ENCODE measurements around the gene PTP4A2. TPM values are rescaled to one million over a fixed set of nuclear protein-coding genes. Genes with fewer than 3 reads are reported as not detected.

PTP4A2 gene
- total and polyA plus RNA-seq, 2 of the 13 experiments (the other 11 are each of a cell fraction or from before 2014, with no cell fraction given): 173 to 225 TPM

DNA sequence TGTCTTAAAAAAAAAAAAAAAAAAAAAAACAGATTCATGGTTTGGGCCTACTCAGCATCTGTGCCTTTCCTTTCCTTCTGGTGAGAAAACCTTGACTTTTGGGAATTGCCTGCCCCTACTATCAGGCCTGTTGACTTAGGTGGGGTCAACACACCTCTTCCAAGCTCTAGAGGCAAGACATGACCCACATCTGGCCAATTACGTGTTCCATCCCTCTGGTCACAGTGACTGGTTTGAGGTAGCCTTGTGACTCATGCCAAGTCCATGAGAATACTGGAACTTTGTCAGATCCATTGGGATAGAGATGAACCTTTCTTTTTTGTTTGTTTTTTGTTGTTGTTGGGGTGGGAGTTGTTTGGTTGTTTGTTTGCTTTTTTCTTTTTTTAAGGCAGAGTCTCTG is 38.2 kb upstream of the PTP4A2 start:
- ATAC-seq: no peak

DNA sequence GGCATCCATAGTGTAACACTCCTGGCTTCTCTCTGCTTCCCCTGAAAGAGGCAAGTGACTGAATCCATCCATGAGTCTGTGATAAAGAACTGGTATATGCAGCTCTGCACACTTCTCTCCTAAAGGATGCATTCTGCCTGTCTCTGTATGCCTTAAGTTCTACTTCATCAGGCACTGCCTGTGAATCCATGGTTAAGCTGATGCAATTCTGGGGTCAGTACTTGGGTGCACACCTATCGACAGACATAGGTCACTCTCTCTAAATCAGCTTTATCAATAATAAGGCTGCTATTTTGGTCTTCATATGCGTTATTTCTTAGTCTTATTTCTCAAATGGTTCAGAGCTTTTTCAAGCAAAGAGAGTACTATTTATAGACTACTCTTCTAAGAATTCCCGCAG is 32.7 kb upstream of the PTP4A2 start:
- H2AFZ ChIP-seq (ENCODE audit: low read length): no peak overlapping the region
- no peaks in the 10 kb centered on the region for H3K79me2 ChIP-seq (ENCODE audit: insufficient read depth, low read length)
- no TSS peak for BruUV-seq (replicated peaks)
- ChIA-PET CTCF (ENCODE audit: low intra/inter-chr PET ratio, low total read pairs) (no interaction called here), POLR2A (no interaction called here)
- in situ Hi-C loops (cut with HindIII; ENCODE audit: extremely low pct_ligation_motif_present, low pct_unique_long_range_greater_than_20kb): no loop called here
- WGBS (ENCODE audit: low lambda C conversion rate): 44% methylated on average over 3 of the region's 3 CpGs
- no peaks in the 10 kb centered on the region for H3K9me3 ChIP-seq (ENCODE audit: low read length)
- no peaks in the 10 kb centered on the region for H4K20me1 ChIP-seq (ENCODE audit: insufficient read depth, low read length)
- no peak overlapping the region for H3K4me3 ChIP-seq (replicated peaks in 1 of 3; ENCODE audit: insufficient read depth in 1 of 3, low read depth in 2 of 3, low read length in 3 of 3)
- H3K27me3 ChIP-seq (ENCODE audit: control insufficient read depth in 1 of 2, insufficient read depth in 2 of 2, low read length in 2 of 2): peaks cover 0 to 4% of the 10 kb centered on the region in 2 experiments; a peak in 2 of 5 replicates
- no peak overlapping the region for H3K4me2 ChIP-seq (ENCODE audit: low read depth, low read length)
- intact Hi-C loops (cut with micrococcal nuclease; ENCODE audit: unreplicated experiment): no loop called here
- no peaks in the 10 kb centered on the region for H3K36me3 ChIP-seq (replicated peaks in 1 of 2; ENCODE audit: control insufficient read depth in 1 of 2, insufficient read depth in 2 of 2, low read length in 2 of 2)
- no peak overlapping the region for H3K9ac ChIP-seq (ENCODE audit: insufficient read depth, low read depth, low read length)
- FAIRE-seq: no peak
- no peak overlapping the region for H3K27ac ChIP-seq (ENCODE audit: extremely low read length, insufficient read depth, low read length)
- no peak for DNase-seq (ENCODE audit: low spot score)
- H3K4me1 ChIP-seq (ENCODE audit: insufficient read depth, low read length): no peaks in the 10 kb centered on the region
- ATAC-seq: no peak
- TF ChIP-seq FOXC1 (CRISPR knock-in tag; IDR thresholded peaks at IDR 0.05; ENCODE audit: borderline replicate concordance) (no peak), ZNF841 (CRISPR knock-in tag; IDR thresholded peaks at IDR 0.05; ENCODE audit: borderline replicate concordance) (no peak), ZFP82 (CRISPR knock-in tag; IDR thresholded peaks at IDR 0.05; ENCODE audit: borderline replicate concordance) (no peak), DPF2 (CRISPR knock-in tag; IDR thresholded peaks at IDR 0.05; ENCODE audit: borderline replicate concordance, low read depth) (no peak), SAFB2 (CRISPR knock-in tag; IDR thresholded peaks at IDR 0.05; ENCODE audit: borderline replicate concordance, low read depth) (no peak), MBNL3 (CRISPR knock-in tag; conservative IDR thresholded peaks at IDR 0.05) (no peak)
- TF ChIP-seq, protein P1, sequence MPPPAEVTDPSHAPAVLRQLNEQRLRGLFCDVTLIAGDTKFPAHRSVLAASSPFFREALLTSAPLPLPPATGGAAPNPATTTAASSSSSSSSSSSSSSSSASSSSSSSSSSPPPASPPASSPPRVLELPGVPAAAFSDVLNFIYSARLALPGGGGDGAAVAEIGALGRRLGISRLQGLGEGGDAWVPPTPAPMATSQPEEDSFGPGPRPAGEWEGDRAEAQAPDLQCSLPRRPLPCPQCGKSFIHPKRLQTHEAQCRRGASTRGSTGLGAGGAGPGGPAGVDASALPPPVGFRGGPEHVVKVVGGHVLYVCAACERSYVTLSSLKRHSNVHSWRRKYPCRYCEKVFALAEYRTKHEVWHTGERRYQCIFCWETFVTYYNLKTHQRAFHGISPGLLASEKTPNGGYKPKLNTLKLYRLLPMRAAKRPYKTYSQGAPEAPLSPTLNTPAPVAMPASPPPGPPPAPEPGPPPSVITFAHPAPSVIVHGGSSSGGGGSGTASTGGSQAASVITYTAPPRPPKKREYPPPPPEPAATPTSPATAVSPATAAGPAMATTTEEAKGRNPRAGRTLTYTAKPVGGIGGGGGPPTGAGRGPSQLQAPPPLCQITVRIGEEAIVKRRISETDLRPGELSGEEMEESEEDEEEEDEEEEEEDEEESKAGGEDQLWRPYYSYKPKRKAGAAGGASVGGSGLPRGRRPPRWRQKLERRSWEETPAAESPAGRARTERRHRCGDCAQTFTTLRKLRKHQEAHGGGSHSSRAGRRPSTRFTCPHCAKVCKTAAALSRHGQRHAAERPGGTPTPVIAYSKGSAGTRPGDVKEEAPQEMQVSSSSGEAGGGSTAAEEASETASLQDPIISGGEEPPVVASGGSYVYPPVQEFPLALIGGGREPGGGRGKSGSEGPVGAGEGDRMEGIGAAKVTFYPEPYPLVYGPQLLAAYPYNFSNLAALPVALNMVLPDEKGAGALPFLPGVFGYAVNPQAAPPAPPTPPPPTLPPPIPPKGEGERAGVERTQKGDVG (CRISPR knock-in tag; IDR thresholded peaks at IDR 0.05; ENCODE audit: borderline replicate concordance): no peak
- TF ChIP-seq, protein P2, sequence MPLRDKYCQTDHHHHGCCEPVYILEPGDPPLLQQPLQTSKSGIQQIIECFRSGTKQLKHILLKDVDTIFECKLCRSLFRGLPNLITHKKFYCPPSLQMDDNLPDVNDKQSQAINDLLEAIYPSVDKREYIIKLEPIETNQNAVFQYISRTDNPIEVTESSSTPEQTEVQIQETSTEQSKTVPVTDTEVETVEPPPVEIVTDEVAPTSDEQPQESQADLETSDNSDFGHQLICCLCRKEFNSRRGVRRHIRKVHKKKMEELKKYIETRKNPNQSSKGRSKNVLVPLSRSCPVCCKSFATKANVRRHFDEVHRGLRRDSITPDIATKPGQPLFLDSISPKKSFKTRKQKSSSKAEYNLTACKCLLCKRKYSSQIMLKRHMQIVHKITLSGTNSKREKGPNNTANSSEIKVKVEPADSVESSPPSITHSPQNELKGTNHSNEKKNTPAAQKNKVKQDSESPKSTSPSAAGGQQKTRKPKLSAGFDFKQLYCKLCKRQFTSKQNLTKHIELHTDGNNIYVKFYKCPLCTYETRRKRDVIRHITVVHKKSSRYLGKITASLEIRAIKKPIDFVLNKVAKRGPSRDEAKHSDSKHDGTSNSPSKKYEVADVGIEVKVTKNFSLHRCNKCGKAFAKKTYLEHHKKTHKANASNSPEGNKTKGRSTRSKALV (CRISPR knock-in tag; IDR thresholded peaks at IDR 0.05): no peak

More for the DNA sequence above, 38.2 kb upstream of the PTP4A2 start:
- no TSS peak for BruUV-seq (replicated peaks)
- WGBS (ENCODE audit: low lambda C conversion rate): 0% methylated on average over 1 of the region's 1 CpG
- Histone ChIP-seq H3K27me3 (ENCODE audit: control insufficient read depth in 1 of 2, insufficient read depth in 2 of 2, low read length in 2 of 2) (peaks cover 0 to 4% of the 10 kb centered on the region in 2 experiments; a peak in 2 of 5 replicates), H3K4me3 (replicated peaks in 1 of 3; ENCODE audit: insufficient read depth in 1 of 3, low read depth in 2 of 3, low read length in 3 of 3) (no peak overlapping the region), H3K36me3 (replicated peaks in 1 of 2; ENCODE audit: control insufficient read depth in 1 of 2, insufficient read depth in 2 of 2, low read length in 2 of 2) (no peaks in the 10 kb centered on the region), H4K20me1 (ENCODE audit: insufficient read depth, low read length) (no peaks in the 10 kb centered on the region), H3K9ac (ENCODE audit: insufficient read depth, low read depth, low read length) (no peak overlapping the region), H3K79me2 (ENCODE audit: insufficient read depth, low read length) (no peaks in the 10 kb centered on the region), H3K4me1 (ENCODE audit: insufficient read depth, low read length) (peaks cover 7% of the 10 kb centered on the region; the same call in 1 of the 2 replicates), H3K4me2 (ENCODE audit: low read depth, low read length) (no peak overlapping the region), H3K9me3 (ENCODE audit: low read length) (no peaks in the 10 kb centered on the region), H2AFZ (ENCODE audit: low read length) (no peak overlapping the region), H3K27ac (ENCODE audit: extremely low read length, insufficient read depth, low read length) (no peak overlapping the region)
- intact Hi-C loops (cut with micrococcal nuclease; ENCODE audit: unreplicated experiment): no loop called here
- no peak for DNase-seq (ENCODE audit: low spot score)
- TF ChIP-seq MTA3 (CRISPR knock-in tag; IDR thresholded peaks at IDR 0.05) (no peak), ZNF563 (CRISPR knock-in tag; IDR thresholded peaks at IDR 0.05) (no peak), NAIF1 (CRISPR knock-in tag; IDR thresholded peaks at IDR 0.05; ENCODE audit: borderline replicate concordance) (no peak), SMAD9 (CRISPR knock-in tag; IDR thresholded peaks at IDR 0.05) (no peak)
- ChIA-PET CTCF (ENCODE audit: low intra/inter-chr PET ratio, low total read pairs) (no interaction called here), POLR2A (no interaction called here)
- no peak for FAIRE-seq
- in situ Hi-C loops (cut with HindIII; ENCODE audit: extremely low pct_ligation_motif_present, low pct_unique_long_range_greater_than_20kb): no loop called here

All from HepG2 (cell line).